H7 (cell line): Measurements from ENCODE around the gene PLA2G5. TPM values are rescaled to one million over a fixed set of nuclear protein-coding genes. Genes with fewer than 3 reads are reported as not detected.
"Not testable (repeated sequence)": the region's sequence is repeated elsewhere in the genome, so short reads cannot be mapped to it uniquely, and the experiment has no call there.

Experiments
- DNase-seq: peaks from one replicate; pipeline ENCODE4 v3.0.0; 2012
- H3K27me3 ChIP-seq: 2 replicates; pipeline ENCODE4 v1.6.0; 2011; ENCODE audit warnings: mild to moderate bottlenecking, low read length; ENCODE audit not compliant: control insufficient read depth, insufficient read depth
- H3K36me3 ChIP-seq: replicated peaks from 2 replicates; pipeline ENCODE4 v1.5.1; 2011; ENCODE audit warnings: low read length; ENCODE audit not compliant: control insufficient read depth, insufficient read depth
- H3K4me3 ChIP-seq: 2 replicates; pipeline ENCODE4 v1.5.1; 2011; ENCODE audit warnings: low read depth, mild to moderate bottlenecking, control low read depth, low read length, moderate library complexity; ENCODE audit not compliant: insufficient read depth
- total RNA-seq: library from RNA; depleted of rRNA; stranded (reverse); fragments of >200 nt; shearing (Covaris generic); gene quantifications from 2 replicates; pipeline ENCODE4 v1.2.3, GENCODE V29; 2014; rRNA removed

Gene PLA2G5
- total RNA-seq, 1 experiment from 2014 or later: 0.69 TPM

- no peaks in the 10 kb centered on the region for H3K36me3 ChIP-seq
- DNase-seq: no peak
- no peaks in the 10 kb centered on the region; the same call in 1 of the 2 replicates for H3K27me3 ChIP-seq
- H3K4me3 ChIP-seq: no peak overlapping the region
These were observed 56.9 kb downstream of the PLA2G5 start for GRCh38 chr1:20126806-20127440.

- H3K27me3 ChIP-seq, H3K4me3 ChIP-seq, DNase-seq, H3K36me3 ChIP-seq: not testable (repeated sequence)
These were observed 60.5 kb downstream of the PLA2G5 start for GRCh38 chr1:20130518-20130917.

- Histone ChIP-seq H3K36me3 (no peaks in the 10 kb centered on the region), H3K4me3 (no peak overlapping the region), H3K27me3 (no peaks in the 10 kb centered on the region)
- DNase-seq: no peak
These were observed 65.0 kb downstream of the PLA2G5 start for GRCh38 chr1:20134995-20135394.

GRCh38 chr1:20136249-20136648 lies 66.3 kb downstream of the PLA2G5 start:
- DNase-seq: no peak
- H3K4me3 ChIP-seq: no peak overlapping the region
- H3K27me3 ChIP-seq: no peaks in the 10 kb centered on the region
- no peaks in the 10 kb centered on the region for H3K36me3 ChIP-seq

GRCh38 chr1:20137055-20137454 lies 67.1 kb downstream of the PLA2G5 start:
- Histone ChIP-seq H3K4me3 (no peak overlapping the region), H3K27me3 (no peaks in the 10 kb centered on the region)

GRCh38 chr1:20137604-20138003 lies 67.6 kb downstream of the PLA2G5 start:
- Histone ChIP-seq H3K27me3 (no peaks in the 10 kb centered on the region), H3K4me3 (no peak overlapping the region), H3K36me3 (no peaks in the 10 kb centered on the region)
- DNase-seq: no peak

More at GRCh38 chr1:20137055-20137454, 67.1 kb downstream of the PLA2G5 start:
- no peaks in the 10 kb centered on the region for H3K36me3 ChIP-seq
- no peak for DNase-seq

GRCh38 chr1:20138346-20138745 lies 68.4 kb downstream of the PLA2G5 start:
- no peaks in the 10 kb centered on the region for H3K36me3 ChIP-seq
- no peak overlapping the region for H3K4me3 ChIP-seq
- DNase-seq: no peak
- H3K27me3 ChIP-seq: no peaks in the 10 kb centered on the region

- H3K4me3 ChIP-seq: no peak within 1 kb of the TSS
- H3K27me3 ChIP-seq: no peaks in the 10 kb centered on the region
- no peak for DNase-seq
- no peaks in the 10 kb centered on the region for H3K36me3 ChIP-seq
These were observed 69.1 kb downstream of the PLA2G5 start, which contains the start of gene PLA2G2F for GRCh38 chr1:20138961-20139550. TSS of gene PLA2G2F (plus strand) at chr1:20139323. CDS start at chr1:20139428, 105 bp downstream.

GRCh38 chr1:20139776-20140612 lies 70.0 kb downstream of the PLA2G5 start:
- H3K27me3 ChIP-seq: no peaks in the 10 kb centered on the region
- no peaks in the 10 kb centered on the region for H3K36me3 ChIP-seq
- no peak overlapping the region for H3K4me3 ChIP-seq
- no peak for DNase-seq

- H3K36me3 ChIP-seq: no peaks in the 10 kb centered on the region
- no peak for DNase-seq
- no peaks in the 10 kb centered on the region for H3K27me3 ChIP-seq
- no peak overlapping the region for H3K4me3 ChIP-seq
These were observed 71.0 kb downstream of the PLA2G5 start for GRCh38 chr1:20141001-20141400.

- no peak for DNase-seq
- no peaks in the 10 kb centered on the region for H3K36me3 ChIP-seq
- no peaks in the 10 kb centered on the region for H3K27me3 ChIP-seq
- H3K4me3 ChIP-seq: no peak overlapping the region
These were observed 71.5 kb downstream of the PLA2G5 start for GRCh38 chr1:20141466-20141865.

Other genes with a start within 250 kb of the PLA2G5 start
- 8.2 and 12.5 TPM in 2 replicates for gene OTUD3, start 187.8 kb upstream of the PLA2G5 start, total RNA-seq
- not detected in 2 replicates for gene PLA2G2E, start 146.6 kb upstream of the PLA2G5 start, total RNA-seq
- 0.44 TPM in 1 of 2 replicates, not detected in the other for gene PLA2G2A, start 90.6 kb upstream of the PLA2G5 start, total RNA-seq
- not detected in 2 replicates for gene PLA2G2D, start 49.3 kb downstream of the PLA2G5 start, total RNA-seq
- gene PLA2G2F, start 69.1 kb downstream of the PLA2G5 start, total RNA-seq: not detected in 2 replicates
- gene UBXN10, start 115.9 kb downstream of the PLA2G5 start, total RNA-seq: 0.73 and 1.4 TPM in 2 replicates
- 0.04 TPM in 1 of 2 replicates, not detected in the other for gene PLA2G2C, start 116.3 kb downstream of the PLA2G5 start, total RNA-seq
- gene VWA5B1, start 220.7 kb downstream of the PLA2G5 start, total RNA-seq: 0.10 and 0.26 TPM in 2 replicates